SK-N-SH (cell line): ENCODE measurements around the gene PKP4.
"Not testable (repeated sequence)": the region's sequence is repeated elsewhere in the genome, so short reads cannot be mapped to it uniquely, and the experiment has no call there.

Source experiments
- CTCF ChIP-seq: fragments of 200-600 bp; sonication (generic); IDR thresholded peaks from 2 replicates; pipeline ENCODE4 v1.6.1; 2017; ENCODE audit warnings: antibody characterized with exemption, mild to moderate bottlenecking, moderate library complexity
- EP300 ChIP-seq, 2 experiments: IDR thresholded peaks; 2 replicates each; pipeline versions ENCODE4 v1.4.0 to v1.6.1; 2012; ENCODE audit warnings: borderline replicate concordance in 1 of 2, low read depth in 1 of 2, low read length in 1 of 2
- EZH2phosphoT487 ChIP-seq: fragments of 200-600 bp; sonication (generic); IDR thresholded peaks from 2 replicates; pipeline ENCODE4 v1.6.1; 2017; ENCODE audit warnings: low read depth, mixed run types, mild to moderate bottlenecking, antibody characterized with exemption, moderate library complexity, borderline replicate concordance
- NRF1 ChIP-seq: IDR thresholded peaks from 2 replicates; pipeline ENCODE4 v1.6.1; 2012; ENCODE audit warnings: low read depth, mild to moderate bottlenecking, low read length
- POLR2AphosphoS5 ChIP-seq: IDR thresholded peaks from 2 replicates; pipeline ENCODE4 v1.6.1; 2012; ENCODE audit warnings: low read depth, low read length
- RFX5 ChIP-seq: IDR thresholded peaks from 2 replicates; pipeline ENCODE4 v1.6.1; 2012; ENCODE audit warnings: mild to moderate bottlenecking, improper control_type of control experiment, low read length
- USF2 ChIP-seq: fragments of 150-350 bp; IDR thresholded peaks from 2 replicates; pipeline ENCODE4 v1.6.1; 2017; ENCODE audit warnings: antibody characterized with exemption, low read length, low read depth, borderline replicate concordance

- TF ChIP-seq CTCF; POLR2AphosphoS5; EP300 (IDR thresholded peaks at IDR 0.05; ENCODE audit: borderline replicate concordance in 1 of 2, low read depth in 1 of 2, low read length in 1 of 2); EZH2phosphoT487; USF2; NRF1; RFX5: not testable (repeated sequence)
Measured at GRCh38 chr2:158473300-158473699, 16.5 kb downstream of the PKP4 start.
